BJ (cell line): ENCODE measurements around the gene RGCC. TPM values are rescaled to one million over a fixed set of nuclear protein-coding genes. Genes with fewer than 3 reads are reported as not detected.

Experiments used
- polyA plus RNA-seq: library from polyadenylated mRNA; depleted of rRNA; stranded (reverse); fragments of >200 nt; gene quantifications from 2 replicates; pipeline ENCODE4 v1.2.3, GENCODE V29; 2011; rRNA removed

Gene RGCC
- polyA plus RNA-seq, 1 experiment, result 5.7 TPM

Other genes with a start within 250 kb of the RGCC start
- 5.2 and 8.7 TPM in 2 replicates for gene MTRF1, start 194.0 kb upstream of the RGCC start, polyA plus RNA-seq
- 4.8 and 9.1 TPM in 2 replicates for gene NAA16, start 146.3 kb upstream of the RGCC start, polyA plus RNA-seq